GM18498 (cell line): ENCODE measurements around the gene FAM3C.

Experiments
- ATAC-seq: cut with Tn5 transposase; IDR thresholded peaks from one replicate; pipeline ENCODE4 v1.9.1; 2021; ENCODE audit warnings: mild to moderate bottlenecking, moderate library complexity; ENCODE audit not compliant: unreplicated experiment

Gene FAM3C

GRCh38 chr7:121303422-121304101 is 92.5 kb downstream of the FAM3C start:
- ATAC-seq = no peak

- peak; percentile 91 for ATAC-seq
Observed at GRCh38 chr7:121302214-121302745, 93.8 kb downstream of the FAM3C start.

- ATAC-seq = no peak
Observed at GRCh38 chr7:121301446-121302213, 94.5 kb downstream of the FAM3C start.

GRCh38 chr7:121300685-121301420 is 95.3 kb downstream of the FAM3C start:
- no peak for ATAC-seq
